CD4-positive, alpha-beta T cell (primary cell): ENCODE results near the gene TNRC18. TPM values are rescaled to one million over a fixed set of nuclear protein-coding genes. Genes with fewer than 3 reads are reported as not detected.
"Not testable (repeated sequence)": the region's sequence is repeated elsewhere in the genome, so short reads cannot be mapped to it uniquely, and the experiment has no call there.

Experiments
- ATAC-seq: fragments of 200-7000 bp; cut with Tn5 transposase; one replicate; pipeline ENCODE4 v1.10.0; 2022; ENCODE audit warnings: mild to moderate bottlenecking; ENCODE audit not compliant: poor library complexity
- CTCF ChIA-PET: fragments of 350-600 bp; sonication (Branson Sonifier 250); formaldehyde crosslinking; loops from one replicate; lab custom pipeline; 2021; ENCODE audit warnings: antibody characterized with exemption, inconsistent platforms; lab: Charles Lee
- POLR2A ChIA-PET: fragments of 350-600 bp; sonication (Branson Sonifier 250); formaldehyde crosslinking; loops from one replicate; lab custom pipeline; 2021; ENCODE audit warnings: antibody characterized with exemption, inconsistent platforms; lab: Charles Lee
- DNase-seq, 14 experiments: peaks; one replicate each; pipeline ENCODE4 v3.0.0-alpha.2; 2013 to 2020; ENCODE audit warnings: mixed read lengths in 2 of 14
- H3K27ac ChIP-seq, 2 donors: one replicate each; pipeline versions ENCODE4 v1.5.1 to v1.7.0; 2013; ENCODE audit warnings: low read length in 2 of 2, low read depth in 1 of 2, mild to moderate bottlenecking in 1 of 2
- H3K27me3 ChIP-seq, 2 experiments: 1 replicate in 1 of 2; 2 replicates in 1 of 2; pipeline versions ENCODE4 v1.6.1 to v1.7.0; 2013; ENCODE audit warnings: low read length in 2 of 2, control low read depth in 1 of 2, mild to moderate bottlenecking in 1 of 2, moderate library complexity in 1 of 2; ENCODE audit not compliant: insufficient read depth in 2 of 2, control insufficient read depth in 1 of 2
- H3K36me3 ChIP-seq: one replicate; pipeline ENCODE4 v1.6.1; 2013; ENCODE audit warnings: low read length, control low read depth; ENCODE audit not compliant: insufficient read depth
- H3K4me1 ChIP-seq: one replicate; pipeline ENCODE4 v1.6.1; 2013; ENCODE audit warnings: low read length, control low read depth; ENCODE audit not compliant: insufficient read depth
- H3K4me3 ChIP-seq: one replicate; pipeline ENCODE4 v1.5.1; 2013; ENCODE audit warnings: mild to moderate bottlenecking, low read length, moderate library complexity
- H3K9me3 ChIP-seq, 2 experiments: 1 replicate in 1 of 2; 2 replicates in 1 of 2; pipeline versions ENCODE4 v1.6.1 to v1.7.0; 2013; ENCODE audit warnings: low read length in 2 of 2, mild to moderate bottlenecking in 2 of 2, control low read depth in 1 of 2, moderate library complexity in 1 of 2; ENCODE audit not compliant: control insufficient read depth in 1 of 2, insufficient read depth in 1 of 2
- H3K27ac Mint-ChIP-seq: one replicate; pipeline ENCODE4 v1.8.0; 2020; ENCODE audit warnings: mixed read lengths
- H3K27me3 Mint-ChIP-seq: one replicate; pipeline ENCODE4 v1.8.0; 2021; ENCODE audit warnings: mixed read lengths
- H3K36me3 Mint-ChIP-seq: one replicate; pipeline ENCODE4 v1.8.0; 2021; ENCODE audit warnings: low read depth, mixed read lengths
- H3K4me1 Mint-ChIP-seq: one replicate; pipeline ENCODE4 v1.8.0; 2021; ENCODE audit warnings: low read depth, mixed read lengths
- H3K4me3 Mint-ChIP-seq: one replicate; pipeline ENCODE4 v1.8.0; 2020; ENCODE audit warnings: mild to moderate bottlenecking, mixed read lengths
- H3K9me3 Mint-ChIP-seq: one replicate; pipeline ENCODE4 v1.8.0; 2020; ENCODE audit warnings: mixed read lengths
- CTCF ChIP-seq: fragments of 200-600 bp; IDR thresholded peaks from one replicate; pipeline ENCODE4 v1.8.0; 2022; ENCODE audit warnings: antibody characterized with exemption, mild to moderate bottlenecking
- intact Hi-C, 2 experiments: fragments of 100-400 bp; cut with DNase I in 1 of 2; cut with micrococcal nuclease in 1 of 2; formaldehyde crosslinking; loops; one replicate each; pipeline versions ENCODE4 v1.15.1 to v1.9.0; 2023 to 2025; cut with DNase I, micrococcal nuclease
- total RNA-seq, 174 experiments: library from RNA in 2 of 174; stranded (reverse) in 2 of 174; gene quantifications; one replicate each; pipeline ENCODE4 v1.2.3 and lab custom pipeline; 2021 to 2026

Gene TNRC18
- total RNA-seq, 2 experiments from 2014 or later = 69.9 TPM

- Histone ChIP-seq H3K9me3 (peaks cover 0 to 16% of the 10 kb centered on the region in 2 experiments), H3K4me3 (no peak overlapping the region), H3K27me3 (peaks cover 7 to 8% of the 10 kb centered on the region in 2 experiments), H3K36me3 (no peaks in the 10 kb centered on the region), H3K27ac (no peak overlapping the region), H3K4me1 (peaks cover 7% of the 10 kb centered on the region)
- peaks cover 32% of the 10 kb centered on the region for H3K27me3 Mint-ChIP-seq
- no peaks in the 10 kb centered on the region for H3K9me3 Mint-ChIP-seq
- no peak for DNase-seq
- H3K27ac Mint-ChIP-seq = no peak overlapping the region
- H3K4me3 Mint-ChIP-seq = no peak overlapping the region
- intact Hi-C loops = no loop called here
- no peak for TF ChIP-seq CTCF
- POLR2A ChIA-PET = no interaction called here
- ATAC-seq = no peak
- no peaks in the 10 kb centered on the region for H3K4me1 Mint-ChIP-seq
- no peaks in the 10 kb centered on the region for H3K36me3 Mint-ChIP-seq
- CTCF ChIA-PET = no interaction called here
Measured at GRCh38 chr7:5283421-5284303, 140.0 kb downstream of the TNRC18 start.

GRCh38 chr7:5282543-5283316, 140.9 kb downstream of the TNRC18 start, which contains the start of gene SLC29A4:
SLC29A4 (plus strand) TSS chr7:5282943; CDS start chr7:5287817, 4,874 bp downstream.
- ChIA-PET CTCF (no interaction called here), POLR2A (no interaction called here)
- TF ChIP-seq CTCF = no peak
- peak in 4 of 14 experiments; percentile 6 to 63 (median 38) for DNase-seq
- peak; percentile 55 for ATAC-seq
- no peaks in the 10 kb centered on the region for H3K36me3 ChIP-seq
- peaks cover 32% of the 10 kb centered on the region for H3K27me3 Mint-ChIP-seq
- H3K36me3 Mint-ChIP-seq = no peaks in the 10 kb centered on the region
- H3K27ac ChIP-seq = no peak within 1 kb of the TSS
- H3K4me3 Mint-ChIP-seq = no peak within 1 kb of the TSS
- H3K27me3 ChIP-seq = peaks cover 7 to 8% of the 10 kb centered on the region in 2 experiments
- peaks cover 7% of the 10 kb centered on the region for H3K4me1 ChIP-seq
- H3K9me3 ChIP-seq = peaks cover 0 to 11% of the 10 kb centered on the region in 2 experiments
- no peaks in the 10 kb centered on the region for H3K4me1 Mint-ChIP-seq
- no peak within 1 kb of the TSS for H3K27ac Mint-ChIP-seq
- intact Hi-C loops = no loop called here
- H3K9me3 Mint-ChIP-seq = no peaks in the 10 kb centered on the region
- no peak within 1 kb of the TSS for H3K4me3 ChIP-seq

- intact Hi-C loops, H3K36me3 Mint-ChIP-seq, H3K4me1 ChIP-seq, H3K27ac ChIP-seq, H3K36me3 ChIP-seq, H3K9me3 Mint-ChIP-seq, H3K4me3 Mint-ChIP-seq, H3K4me3 ChIP-seq, H3K27me3 ChIP-seq, POLR2A ChIA-PET, ATAC-seq, H3K9me3 ChIP-seq, CTCF ChIA-PET, H3K4me1 Mint-ChIP-seq, H3K27ac Mint-ChIP-seq, DNase-seq: not testable (repeated sequence)
- peaks cover 29% of the 10 kb centered on the region for H3K27me3 Mint-ChIP-seq
Measured at GRCh38 chr7:5281598-5282500, 141.8 kb downstream of the TNRC18 start.
